ENCODE results near the gene LRCH1.

LRCH1 gene

DNA sequence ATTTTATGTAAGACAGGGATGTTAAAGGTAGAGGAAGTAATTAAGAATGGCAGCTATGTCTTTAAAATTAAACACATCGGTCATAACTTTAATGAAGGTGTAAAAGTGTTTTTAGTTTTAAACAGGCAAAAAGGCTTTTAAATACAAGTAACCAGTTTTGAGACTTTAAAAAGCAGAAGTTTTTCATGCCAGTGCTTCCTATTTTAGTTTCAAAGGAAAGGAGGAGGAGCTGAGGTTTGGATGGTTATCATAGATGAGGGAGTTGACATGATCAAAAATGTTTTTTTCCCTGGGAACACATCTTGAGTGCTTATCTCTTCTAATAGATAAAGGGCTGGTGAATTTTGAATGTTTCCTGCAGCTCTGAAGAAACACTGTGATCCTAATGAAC, 42.9 kb downstream of the LRCH1 start:
- no peak overlapping the region for H3K14ac ChIP-seq (ENCODE audit: low read length in 2 of 2)
- H4K8ac ChIP-seq (ENCODE audit: low read length), result no peak overlapping the region
- H3K18ac ChIP-seq (ENCODE audit: low read depth in 1 of 2, low read length in 2 of 2), result no peak overlapping the region
- H2BK120ac ChIP-seq (ENCODE audit: low read depth, low read length), result no peak overlapping the region
- peaks cover 7% of the 10 kb centered on the region for H3K4me1 ChIP-seq (ENCODE audit: control insufficient read depth, insufficient read depth, low read depth, low read length)
- H2BK15ac ChIP-seq (ENCODE audit: low read depth, poor library complexity, severe bottlenecking), result no peak overlapping the region
- H3K23ac ChIP-seq (ENCODE audit: low read length in 2 of 2), result no peak overlapping the region
- H3K27ac ChIP-seq (ENCODE audit: low read length, poor library complexity, severe bottlenecking), result no peak overlapping the region
- peaks cover 8% of the 10 kb centered on the region for H3K79me1 ChIP-seq (replicated peaks; ENCODE audit: low read length, poor library complexity, severe bottlenecking)
- no peak overlapping the region for H4K91ac ChIP-seq (ENCODE audit: low read length)
- H3K4me3 ChIP-seq (ENCODE audit: insufficient read depth in 1 of 2, low read depth in 1 of 2, low read length in 2 of 2), result no peak overlapping the region
- no peak overlapping the region for H3K4ac ChIP-seq (ENCODE audit: low read depth in 1 of 2, low read length in 2 of 2)
- H3K27me3 ChIP-seq (ENCODE audit: control insufficient read depth in 1 of 2, insufficient read depth in 1 of 2, low read length in 2 of 2), result no peaks in the 10 kb centered on the region
- no peak overlapping the region for H2BK12ac ChIP-seq (ENCODE audit: low read length in 2 of 2)
- no peak overlapping the region for H3K4me2 ChIP-seq (ENCODE audit: low read length, poor library complexity, severe bottlenecking)
- WGBS, result 100% methylated on average over 1 of the region's 1 CpG
- H3K9me3 ChIP-seq (ENCODE audit: control insufficient read depth, low read length), result no peaks in the 10 kb centered on the region
- no peak overlapping the region for H2BK5ac ChIP-seq (ENCODE audit: low read depth, low read length, poor library complexity, severe bottlenecking)
- no peak overlapping the region for H3K9ac ChIP-seq (ENCODE audit: low read length)
- H2AFZ ChIP-seq (ENCODE audit: low read depth, low read length), result no peak overlapping the region
- no peaks in the 10 kb centered on the region for H3K36me3 ChIP-seq (ENCODE audit: control insufficient read depth in 1 of 2, insufficient read depth in 2 of 2, low read depth in 1 of 2, low read length in 2 of 2)
- DNase-seq, result no peak
- no peak overlapping the region for H2AK5ac ChIP-seq (ENCODE audit: low read length, severe bottlenecking)

DNA sequence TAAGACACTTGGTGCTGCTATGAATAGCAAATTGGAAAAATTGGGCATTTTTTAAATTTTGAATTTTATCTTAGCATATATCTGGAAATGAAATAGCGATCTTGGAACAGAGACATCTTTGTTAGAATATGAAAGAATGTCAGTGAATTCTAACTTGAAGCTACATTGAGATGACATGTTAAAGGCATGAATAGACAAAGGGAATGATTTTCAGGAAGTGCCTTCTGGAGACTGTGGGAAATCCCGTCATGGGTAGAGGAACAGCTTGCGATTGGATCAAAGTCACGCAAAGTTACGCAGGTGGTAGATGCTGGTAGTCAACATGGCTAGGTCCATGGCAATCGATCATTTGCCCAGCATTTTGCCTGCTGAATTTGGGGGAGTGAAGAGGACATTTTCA, 43.5 kb downstream of the LRCH1 start:
- no peak overlapping the region for H3K4me3 ChIP-seq (ENCODE audit: insufficient read depth in 1 of 2, low read depth in 1 of 2, low read length in 2 of 2)
- H3K18ac ChIP-seq (ENCODE audit: low read depth in 1 of 2, low read length in 2 of 2), result no peak overlapping the region
- H2BK120ac ChIP-seq (ENCODE audit: low read depth, low read length), result no peak overlapping the region
- H3K4me2 ChIP-seq (ENCODE audit: low read length, poor library complexity, severe bottlenecking), result no peak overlapping the region
- peak overlapping the region; percentile 58 for H2AK5ac ChIP-seq (ENCODE audit: low read length, severe bottlenecking)
- H3K9ac ChIP-seq (ENCODE audit: low read length), result no peak overlapping the region
- no peak for DNase-seq
- H4K8ac ChIP-seq (ENCODE audit: low read length), result no peak overlapping the region
- WGBS, result 96% methylated on average over 6 of the region's 6 CpGs
- no peak overlapping the region for H2BK15ac ChIP-seq (ENCODE audit: low read depth, poor library complexity, severe bottlenecking)
- H2BK12ac ChIP-seq (ENCODE audit: low read length in 2 of 2), result no peak overlapping the region
- no peak overlapping the region for H2BK5ac ChIP-seq (ENCODE audit: low read depth, low read length, poor library complexity, severe bottlenecking)
- H3K4ac ChIP-seq (ENCODE audit: low read depth in 1 of 2, low read length in 2 of 2), result no peak overlapping the region
- no peak overlapping the region for H3K23ac ChIP-seq (ENCODE audit: low read length in 2 of 2)
- no peak overlapping the region for H4K91ac ChIP-seq (ENCODE audit: low read length)
- no peak overlapping the region for H3K27ac ChIP-seq (ENCODE audit: low read length, poor library complexity, severe bottlenecking)
- H3K9me3 ChIP-seq (ENCODE audit: control insufficient read depth, low read length), result no peaks in the 10 kb centered on the region
- no peak overlapping the region for H2AFZ ChIP-seq (ENCODE audit: low read depth, low read length)
- no peaks in the 10 kb centered on the region for H3K27me3 ChIP-seq (ENCODE audit: control insufficient read depth in 1 of 2, insufficient read depth in 1 of 2, low read length in 2 of 2)
- no peaks in the 10 kb centered on the region for H3K36me3 ChIP-seq (ENCODE audit: control insufficient read depth in 1 of 2, insufficient read depth in 2 of 2, low read depth in 1 of 2, low read length in 2 of 2)
- H3K79me1 ChIP-seq (replicated peaks; ENCODE audit: low read length, poor library complexity, severe bottlenecking), result peaks cover 9% of the 10 kb centered on the region
- no peak overlapping the region for H3K14ac ChIP-seq (ENCODE audit: low read length in 2 of 2)
- H3K4me1 ChIP-seq (ENCODE audit: control insufficient read depth, insufficient read depth, low read depth, low read length), result peaks cover 9% of the 10 kb centered on the region

DNA sequence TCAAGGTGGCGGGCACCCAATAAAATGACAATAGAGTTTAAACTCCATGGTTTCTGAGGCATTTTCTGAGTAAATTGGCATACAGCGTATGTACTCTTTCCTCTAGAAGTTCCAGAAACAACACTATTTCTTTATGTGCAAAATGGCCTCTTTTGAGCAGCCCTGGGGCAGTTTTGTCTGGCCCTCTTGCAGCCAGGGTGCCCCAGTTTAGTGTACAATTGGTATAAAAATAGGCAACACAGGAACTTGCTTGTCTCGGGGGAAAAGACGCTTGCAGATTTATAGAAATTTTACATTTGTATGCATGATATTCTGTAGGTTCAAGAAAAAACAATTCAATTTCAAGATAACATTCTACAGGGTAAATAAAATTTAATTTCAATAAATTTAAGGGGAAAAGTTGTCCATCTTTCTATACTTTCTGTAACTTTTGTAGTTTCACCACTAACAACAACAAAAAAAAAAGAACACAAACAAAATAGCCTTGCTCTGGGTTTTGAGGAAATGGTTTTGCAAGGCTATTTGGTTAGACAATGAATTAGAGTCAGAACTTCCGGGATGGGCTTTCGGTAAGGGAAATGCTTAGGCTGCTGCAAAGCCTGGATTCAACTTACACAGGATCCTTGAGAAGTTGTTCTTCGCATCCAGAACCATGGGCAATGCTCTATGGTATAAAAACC, 45.3 kb downstream of the LRCH1 start:
- WGBS, result 97% methylated on average over 4 of the region's 7 CpGs
- no peaks in the 10 kb centered on the region for H3K9me3 ChIP-seq (ENCODE audit: control insufficient read depth, low read length)
- H3K27ac ChIP-seq (ENCODE audit: low read length, poor library complexity, severe bottlenecking), result no peak overlapping the region
- no peaks in the 10 kb centered on the region for H3K27me3 ChIP-seq (ENCODE audit: control insufficient read depth in 1 of 2, insufficient read depth in 1 of 2, low read length in 2 of 2)
- H3K4ac ChIP-seq (ENCODE audit: low read depth in 1 of 2, low read length in 2 of 2), result no peak overlapping the region
- no peak overlapping the region for H2BK120ac ChIP-seq (ENCODE audit: low read depth, low read length)
- H3K4me3 ChIP-seq (ENCODE audit: insufficient read depth in 1 of 2, low read depth in 1 of 2, low read length in 2 of 2), result no peak overlapping the region
- no peak overlapping the region for H3K4me2 ChIP-seq (ENCODE audit: low read length, poor library complexity, severe bottlenecking)
- H3K79me1 ChIP-seq (replicated peaks; ENCODE audit: low read length, poor library complexity, severe bottlenecking), result peaks cover 9% of the 10 kb centered on the region
- H2BK5ac ChIP-seq (ENCODE audit: low read depth, low read length, poor library complexity, severe bottlenecking), result no peak overlapping the region
- no peak overlapping the region for H2BK15ac ChIP-seq (ENCODE audit: low read depth, poor library complexity, severe bottlenecking)
- H2BK12ac ChIP-seq (ENCODE audit: low read length in 2 of 2), result no peak overlapping the region
- no peak for DNase-seq
- H3K23ac ChIP-seq (ENCODE audit: low read length in 2 of 2), result no peak overlapping the region
- H3K4me1 ChIP-seq (ENCODE audit: control insufficient read depth, insufficient read depth, low read depth, low read length), result peaks cover 10% of the 10 kb centered on the region
- no peaks in the 10 kb centered on the region for H3K36me3 ChIP-seq (ENCODE audit: control insufficient read depth in 1 of 2, insufficient read depth in 2 of 2, low read depth in 1 of 2, low read length in 2 of 2)
- H2AK5ac ChIP-seq (ENCODE audit: low read length, severe bottlenecking), result no peak overlapping the region
- H4K8ac ChIP-seq (ENCODE audit: low read length), result no peak overlapping the region
- H4K91ac ChIP-seq (ENCODE audit: low read length), result no peak overlapping the region
- H3K18ac ChIP-seq (ENCODE audit: low read depth in 1 of 2, low read length in 2 of 2), result no peak overlapping the region
- no peak overlapping the region for H3K9ac ChIP-seq (ENCODE audit: low read length)
- no peak overlapping the region for H2AFZ ChIP-seq (ENCODE audit: low read depth, low read length)
- H3K14ac ChIP-seq (ENCODE audit: low read length in 2 of 2), result no peak overlapping the region

DNA sequence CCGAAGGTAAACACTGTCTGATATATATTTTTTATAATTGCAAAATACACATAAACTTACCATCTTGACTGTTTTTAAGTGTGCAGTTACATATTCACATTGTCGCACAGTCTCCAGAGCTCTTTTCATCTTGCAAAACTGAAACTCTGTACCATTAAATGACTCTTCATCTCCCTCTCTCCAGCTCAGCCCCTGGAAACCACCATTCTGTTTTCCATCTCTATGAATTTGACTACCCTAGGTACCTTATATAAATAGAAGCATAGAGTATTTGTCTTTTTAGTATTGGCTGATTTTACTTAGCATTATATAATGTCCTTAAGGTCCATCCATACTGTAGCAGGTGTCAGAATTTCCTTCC, 45.8 kb downstream of the LRCH1 start:
- H4K8ac ChIP-seq (ENCODE audit: low read length), result no peak overlapping the region
- no peak overlapping the region for H2BK5ac ChIP-seq (ENCODE audit: low read depth, low read length, poor library complexity, severe bottlenecking)
- H2BK120ac ChIP-seq (ENCODE audit: low read depth, low read length), result no peak overlapping the region
- H3K4me2 ChIP-seq (ENCODE audit: low read length, poor library complexity, severe bottlenecking), result no peak overlapping the region
- H2AFZ ChIP-seq (ENCODE audit: low read depth, low read length), result no peak overlapping the region
- no peak overlapping the region for H3K4me3 ChIP-seq (ENCODE audit: insufficient read depth in 1 of 2, low read depth in 1 of 2, low read length in 2 of 2)
- WGBS, result 97% methylated on average over 1 of the region's 2 CpGs
- no peak overlapping the region for H2BK12ac ChIP-seq (ENCODE audit: low read length in 2 of 2)
- H3K23ac ChIP-seq (ENCODE audit: low read length in 2 of 2), result no peak overlapping the region
- H3K27ac ChIP-seq (ENCODE audit: low read length, poor library complexity, severe bottlenecking), result no peak overlapping the region
- H3K27me3 ChIP-seq (ENCODE audit: control insufficient read depth in 1 of 2, insufficient read depth in 1 of 2, low read length in 2 of 2), result no peaks in the 10 kb centered on the region
- no peak overlapping the region for H4K91ac ChIP-seq (ENCODE audit: low read length)
- no peak overlapping the region for H3K14ac ChIP-seq (ENCODE audit: low read length in 2 of 2)
- no peaks in the 10 kb centered on the region for H3K36me3 ChIP-seq (ENCODE audit: control insufficient read depth in 1 of 2, insufficient read depth in 2 of 2, low read depth in 1 of 2, low read length in 2 of 2)
- H3K9ac ChIP-seq (ENCODE audit: low read length), result no peak overlapping the region
- no peak overlapping the region for H3K4ac ChIP-seq (ENCODE audit: low read depth in 1 of 2, low read length in 2 of 2)
- no peak overlapping the region for H2AK5ac ChIP-seq (ENCODE audit: low read length, severe bottlenecking)
- H3K18ac ChIP-seq (ENCODE audit: low read depth in 1 of 2, low read length in 2 of 2), result no peak overlapping the region
- H2BK15ac ChIP-seq (ENCODE audit: low read depth, poor library complexity, severe bottlenecking), result no peak overlapping the region
- H3K4me1 ChIP-seq (ENCODE audit: control insufficient read depth, insufficient read depth, low read depth, low read length), result peaks cover 8% of the 10 kb centered on the region
- H3K9me3 ChIP-seq (ENCODE audit: control insufficient read depth, low read length), result no peaks in the 10 kb centered on the region
- DNase-seq, result no peak
- H3K79me1 ChIP-seq (replicated peaks; ENCODE audit: low read length, poor library complexity, severe bottlenecking), result peaks cover 9% of the 10 kb centered on the region
